HL-60/S4 (cell line): Measurements from ENCODE around the gene LIPA.

Source experiments
- in situ Hi-C: fragments of 300-500 bp; cut with MboI; formaldehyde crosslinking; loops from 2 replicates; pipeline ENCODE4 v1.14.3; 2022; ENCODE audit warnings: low sequenced_read_pairs

LIPA gene

GRCh38 chr10:89241486-89242344 lies 9.9 kb downstream of the LIPA start:
- in situ Hi-C loops: no loop called here

GRCh38 chr10:89241026-89241425 lies 10.5 kb downstream of the LIPA start:
- in situ Hi-C loops: no loop called here

GRCh38 chr10:89240519-89240918 lies 11.1 kb downstream of the LIPA start:
- in situ Hi-C loops: no loop called here

- in situ Hi-C loops: no loop called here
These were observed 12.5 kb downstream of the LIPA start for GRCh38 chr10:89238956-89239644.

GRCh38 chr10:89237849-89238248 lies 13.7 kb downstream of the LIPA start:
- in situ Hi-C loops: no loop called here

- in situ Hi-C loops: no loop called here
These were observed 15.3 kb downstream of the LIPA start for GRCh38 chr10:89236226-89236797.

GRCh38 chr10:89235073-89235798 lies 16.3 kb downstream of the LIPA start:
- in situ Hi-C loops: no loop called here

GRCh38 chr10:89233033-89233432 lies 18.5 kb downstream of the LIPA start:
- in situ Hi-C loops: no loop called here

- in situ Hi-C loops: loop anchor here (10.0 kb wide), 2 partner anchors 204 to 394 kb away; no protein-coding TSS in a partner anchor
These were observed 22.6 kb downstream of the LIPA start for GRCh38 chr10:89228962-89229361.

GRCh38 chr10:89228146-89228545 lies 23.4 kb downstream of the LIPA start:
- in situ Hi-C loops: loop anchor here (10.0 kb wide), 2 partner anchors 203 to 393 kb away; no protein-coding TSS in a partner anchor

GRCh38 chr10:89226891-89227290 lies 24.7 kb downstream of the LIPA start:
- in situ Hi-C loops: loop anchor here (10.0 kb wide), 2 partner anchors 202 to 392 kb away; no protein-coding TSS in a partner anchor

- in situ Hi-C loops: loop anchor here (10.0 to 25.0 kb wide), 3 partner anchors 200 to 390 kb away; no protein-coding TSS in a partner anchor
These were observed 26.7 kb downstream of the LIPA start for GRCh38 chr10:89224739-89225443.

GRCh38 chr10:89221919-89222318 lies 29.7 kb downstream of the LIPA start:
- in situ Hi-C loops: loop anchor here (10.0 to 25.0 kb wide), 3 partner anchors 197 to 387 kb away; no protein-coding TSS in a partner anchor

GRCh38 chr10:89219513-89220218 lies 31.9 kb downstream of the LIPA start:
- in situ Hi-C loops: loop anchor here (10.0 to 25.0 kb wide), 3 partner anchors 195 to 385 kb away; no protein-coding TSS in a partner anchor

GRCh38 chr10:89217057-89217990 lies 34.3 kb downstream of the LIPA start:
- in situ Hi-C loops: loop anchor here (25.0 kb wide), 1 partner anchor 280 kb away; no protein-coding TSS in a partner anchor

GRCh38 chr10:89216056-89216455 lies 35.5 kb downstream of the LIPA start:
- in situ Hi-C loops: loop anchor here (25.0 kb wide), 1 partner anchor 279 kb away; no protein-coding TSS in a partner anchor

GRCh38 chr10:89215511-89215910 lies 36.1 kb downstream of the LIPA start:
- in situ Hi-C loops: loop anchor here (25.0 kb wide), 1 partner anchor 278 kb away; no protein-coding TSS in a partner anchor

GRCh38 chr10:89214566-89215165 lies 36.9 kb downstream of the LIPA start:
- in situ Hi-C loops: loop anchor here (25.0 kb wide), 1 partner anchor 277 kb away; no protein-coding TSS in a partner anchor
